ENCODE measurements around the gene RPS6KA4. TPM values are rescaled to one million over a fixed set of nuclear protein-coding genes. Genes with fewer than 3 reads are reported as not detected.
"Not testable (repeated sequence)": the region's sequence is repeated elsewhere in the genome, so short reads cannot be mapped to it uniquely, and the experiment has no call there.

Gene RPS6KA4
- 16.0 and 17.6 TPM in 2 replicates for total RNA-seq (2014; rRNA removed; shearing (Covaris generic))

GRCh38 chr11:64358907-64359711 lies at the start of gene RPS6KA4:
TSS of gene RPS6KA4 (plus strand) at chr11:64359162. CDS start at chr11:64359236, 74 bp downstream.
- peak; percentile 97 for DNase-seq

GRCh38 chr11:64312947-64313346 lies 46.0 kb upstream of the RPS6KA4 start:
- H3K4me3 ChIP-seq (ENCODE audit: insufficient read depth, low read depth, low read length): no peak overlapping the region

More at GRCh38 chr11:64358907-64359711, at the start of gene RPS6KA4:
- no peaks in the 10 kb centered on the region for H3K27me3 ChIP-seq (ENCODE audit: control insufficient read depth, insufficient read depth, low read length)
- peak within 1 kb of the TSS; percentile 89 for H3K4me3 ChIP-seq (ENCODE audit: insufficient read depth, low read depth, low read length)
- peaks cover 11% of the 10 kb centered on the region for H3K36me3 ChIP-seq (replicated peaks; ENCODE audit: control insufficient read depth, insufficient read depth, low read length)

GRCh38 chr11:64313491-64314145 lies 45.3 kb upstream of the RPS6KA4 start:
- peak; percentile 61 for DNase-seq
- no peaks in the 10 kb centered on the region for H3K27me3 ChIP-seq (ENCODE audit: control insufficient read depth, insufficient read depth, low read length)
- H3K36me3 ChIP-seq (replicated peaks; ENCODE audit: control insufficient read depth, insufficient read depth, low read length): peaks cover 7% of the 10 kb centered on the region
- H3K4me3 ChIP-seq (ENCODE audit: insufficient read depth, low read depth, low read length): no peak overlapping the region

More at GRCh38 chr11:64312947-64313346, 46.0 kb upstream of the RPS6KA4 start:
- peaks cover 7% of the 10 kb centered on the region for H3K36me3 ChIP-seq (replicated peaks; ENCODE audit: control insufficient read depth, insufficient read depth, low read length)
- DNase-seq: no peak
- H3K27me3 ChIP-seq (ENCODE audit: control insufficient read depth, insufficient read depth, low read length): no peaks in the 10 kb centered on the region

GRCh38 chr11:64314146-64314804 lies 44.7 kb upstream of the RPS6KA4 start:
- DNase-seq: peak; percentile 62
- Histone ChIP-seq H3K27me3 (ENCODE audit: control insufficient read depth, insufficient read depth, low read length) (no peaks in the 10 kb centered on the region), H3K4me3 (ENCODE audit: insufficient read depth, low read depth, low read length) (no peak overlapping the region), H3K36me3 (replicated peaks; ENCODE audit: control insufficient read depth, insufficient read depth, low read length) (peaks cover 7% of the 10 kb centered on the region)

- Histone ChIP-seq H3K36me3 (replicated peaks; ENCODE audit: control insufficient read depth, insufficient read depth, low read length) (peaks cover 7% of the 10 kb centered on the region), H3K27me3 (ENCODE audit: control insufficient read depth, insufficient read depth, low read length) (no peaks in the 10 kb centered on the region), H3K4me3 (ENCODE audit: insufficient read depth, low read depth, low read length) (no peak overlapping the region)
- peak; percentile 66 for DNase-seq
Measured at GRCh38 chr11:64314805-64315561, 44.0 kb upstream of the RPS6KA4 start.

GRCh38 chr11:64315667-64316526 lies 43.1 kb upstream of the RPS6KA4 start:
- peaks cover 16% of the 10 kb centered on the region for H3K36me3 ChIP-seq (replicated peaks; ENCODE audit: control insufficient read depth, insufficient read depth, low read length)
- not testable (repeated sequence) for DNase-seq; H3K4me3 ChIP-seq (ENCODE audit: insufficient read depth, low read depth, low read length); H3K27me3 ChIP-seq (ENCODE audit: control insufficient read depth, insufficient read depth, low read length)

GRCh38 chr11:64316672-64317324 lies 42.2 kb upstream of the RPS6KA4 start:
- H3K4me3 ChIP-seq (ENCODE audit: insufficient read depth, low read depth, low read length): peak overlapping the region; percentile 99
- no peaks in the 10 kb centered on the region for H3K27me3 ChIP-seq (ENCODE audit: control insufficient read depth, insufficient read depth, low read length)
- peaks cover 21% of the 10 kb centered on the region for H3K36me3 ChIP-seq (replicated peaks; ENCODE audit: control insufficient read depth, insufficient read depth, low read length)
- peak; percentile 83 for DNase-seq

GRCh38 chr11:64317325-64317960 lies 41.5 kb upstream of the RPS6KA4 start, which contains the start of gene TRMT112:
TSS of gene TRMT112 (minus strand) at chr11:64317559. CDS start at chr11:64317526, 33 bp downstream.
- peaks cover 21% of the 10 kb centered on the region for H3K36me3 ChIP-seq (replicated peaks; ENCODE audit: control insufficient read depth, insufficient read depth, low read length)

GRCh38 chr11:64317961-64318765 lies 40.8 kb upstream of the RPS6KA4 start, which contains the start of gene PRDX5:
TSS of gene PRDX5 (plus strand) at chr11:64318121. CDS start at chr11:64318216, 95 bp downstream.
- H3K4me3 ChIP-seq (ENCODE audit: insufficient read depth, low read depth, low read length): peak within 1 kb of the TSS; percentile 99
- DNase-seq: peak; percentile 98
- peaks cover 21% of the 10 kb centered on the region for H3K36me3 ChIP-seq (replicated peaks; ENCODE audit: control insufficient read depth, insufficient read depth, low read length)
- no peaks in the 10 kb centered on the region for H3K27me3 ChIP-seq (ENCODE audit: control insufficient read depth, insufficient read depth, low read length)

More at GRCh38 chr11:64317325-64317960, 41.5 kb upstream of the RPS6KA4 start, which contains the start of gene TRMT112:
- H3K4me3 ChIP-seq (ENCODE audit: insufficient read depth, low read depth, low read length): peak within 1 kb of the TSS; percentile 99
- H3K27me3 ChIP-seq (ENCODE audit: control insufficient read depth, insufficient read depth, low read length): no peaks in the 10 kb centered on the region
- DNase-seq: peak; percentile 93

GRCh38 chr11:64318766-64319761 lies 39.9 kb upstream of the RPS6KA4 start:
- Histone ChIP-seq H3K36me3 (replicated peaks; ENCODE audit: control insufficient read depth, insufficient read depth, low read length) (peaks cover 21% of the 10 kb centered on the region), H3K4me3 (ENCODE audit: insufficient read depth, low read depth, low read length) (peak overlapping the region; percentile 99), H3K27me3 (ENCODE audit: control insufficient read depth, insufficient read depth, low read length) (no peaks in the 10 kb centered on the region)
- DNase-seq: peak; percentile 76

GRCh38 chr11:64320556-64320955 lies 38.4 kb upstream of the RPS6KA4 start:
- Histone ChIP-seq H3K27me3 (ENCODE audit: control insufficient read depth, insufficient read depth, low read length) (no peaks in the 10 kb centered on the region), H3K4me3 (ENCODE audit: insufficient read depth, low read depth, low read length) (no peak overlapping the region), H3K36me3 (replicated peaks; ENCODE audit: control insufficient read depth, insufficient read depth, low read length) (peaks cover 14% of the 10 kb centered on the region)
- no peak for DNase-seq

All from H7 (cell line).